Upper lobe of left lung (tissue), 4 donors: ENCODE data around the gene SOX5.

ENCODE experiments used
- POLR2A ChIP-seq, 4 donors: fragments of 450-650 bp; IDR thresholded peaks; one replicate each; pipeline ENCODE4 v1.5.1; 2016 to 2017; ENCODE audit warnings: antibody characterized with exemption in 4 of 4, mild to moderate bottlenecking in 2 of 4
- TF ChIP-seq, protein P1 (sequence below), 6 experiments: fragments of 450-650 bp in 4 of 6; fragments of 200-600 bp in 2 of 6; sonication (generic) in 2 of 6; IDR thresholded peaks; one replicate each; pipeline ENCODE4 v1.5.1; 2016 to 2019; ENCODE audit warnings: antibody characterized with exemption in 6 of 6

DNA sequence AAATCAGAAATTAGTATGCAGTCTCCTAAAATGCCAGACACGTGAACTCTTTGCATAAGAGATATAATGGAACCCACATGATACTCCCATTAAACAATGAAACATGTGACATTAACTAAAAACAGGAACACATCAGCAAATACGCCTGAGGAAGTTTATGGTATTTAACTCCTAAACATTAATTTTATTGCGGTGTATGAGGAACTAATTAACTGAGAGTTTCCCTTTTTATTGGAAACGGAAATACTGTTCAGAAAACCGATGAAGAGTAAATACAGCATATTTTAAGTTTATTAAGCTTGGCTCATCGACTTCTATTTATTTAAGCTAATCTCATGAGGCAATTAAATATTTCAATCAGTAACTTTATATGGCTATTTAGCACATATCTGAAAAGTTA is 290.3 kb downstream of the SOX5 start:
- no peak for TF ChIP-seq POLR2A (IDR thresholded peaks at IDR 0.05)
- TF ChIP-seq, protein P1, sequence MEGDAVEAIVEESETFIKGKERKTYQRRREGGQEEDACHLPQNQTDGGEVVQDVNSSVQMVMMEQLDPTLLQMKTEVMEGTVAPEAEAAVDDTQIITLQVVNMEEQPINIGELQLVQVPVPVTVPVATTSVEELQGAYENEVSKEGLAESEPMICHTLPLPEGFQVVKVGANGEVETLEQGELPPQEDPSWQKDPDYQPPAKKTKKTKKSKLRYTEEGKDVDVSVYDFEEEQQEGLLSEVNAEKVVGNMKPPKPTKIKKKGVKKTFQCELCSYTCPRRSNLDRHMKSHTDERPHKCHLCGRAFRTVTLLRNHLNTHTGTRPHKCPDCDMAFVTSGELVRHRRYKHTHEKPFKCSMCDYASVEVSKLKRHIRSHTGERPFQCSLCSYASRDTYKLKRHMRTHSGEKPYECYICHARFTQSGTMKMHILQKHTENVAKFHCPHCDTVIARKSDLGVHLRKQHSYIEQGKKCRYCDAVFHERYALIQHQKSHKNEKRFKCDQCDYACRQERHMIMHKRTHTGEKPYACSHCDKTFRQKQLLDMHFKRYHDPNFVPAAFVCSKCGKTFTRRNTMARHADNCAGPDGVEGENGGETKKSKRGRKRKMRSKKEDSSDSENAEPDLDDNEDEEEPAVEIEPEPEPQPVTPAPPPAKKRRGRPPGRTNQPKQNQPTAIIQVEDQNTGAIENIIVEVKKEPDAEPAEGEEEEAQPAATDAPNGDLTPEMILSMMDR (IDR thresholded peaks at IDR 0.05) = no peak
